Stomach (tissue), 9 donors: Measurements from ENCODE around the gene TMEM144. TPM values are rescaled to one million over a fixed set of nuclear protein-coding genes. Genes with fewer than 3 reads are reported as not detected.

Source experiments
- DNase-seq, 2 donors: peaks; one replicate each; pipeline versions ENCODE4 v3.0.0 to v3.0.0-alpha.2; 2013 to 2019
- H3K27ac ChIP-seq, 5 donors: fragments of 200-600 bp in 4 of 5; sonication (generic) in 4 of 5; one replicate each; pipeline ENCODE4 v1.5.1; 2013 to 2019; ENCODE audit warnings: mild to moderate bottlenecking in 1 of 5, moderate library complexity in 1 of 5
- H3K27me3 ChIP-seq, 3 donors: fragments of 200-600 bp; sonication (generic); one replicate each; pipeline ENCODE4 v1.5.1; 2017 to 2019; ENCODE audit warnings: mixed run types in 1 of 3
- H3K36me3 ChIP-seq, 4 donors: fragments of 200-600 bp; sonication (generic); 1 replicate in 3 of 4; 2 replicates in 1 of 4; pipeline ENCODE4 v1.5.1; 2016 to 2019
- H3K4me1 ChIP-seq, 4 donors: fragments of 200-600 bp; sonication (generic); one replicate each; pipeline ENCODE4 v1.5.1; 2016 to 2019
- H3K4me3 ChIP-seq, 4 donors: fragments of 200-600 bp; sonication (generic) in 3 of 4; one replicate each; pipeline ENCODE4 v1.5.1; 2016 to 2019; ENCODE audit warnings: mild to moderate bottlenecking in 1 of 4
- H3K9me3 ChIP-seq, 4 donors: fragments of 200-600 bp; sonication (generic); one replicate each; pipeline ENCODE4 v1.5.1; 2016 to 2019
- EP300 ChIP-seq: sonication (generic); formaldehyde crosslinking; IDR thresholded peaks from one replicate; pipeline ENCODE4 v1.6.1; 2017; ENCODE audit warnings: antibody characterized with exemption
- POLR2A ChIP-seq, 4 donors: fragments of 450-650 bp; IDR thresholded peaks; one replicate each; pipeline ENCODE4 v1.6.1; 2016; ENCODE audit warnings: antibody characterized with exemption in 4 of 4, control low read depth in 2 of 4, mild to moderate bottlenecking in 1 of 4, moderate library complexity in 1 of 4
- POLR2AphosphoS5 ChIP-seq, 3 donors: sonication (generic); formaldehyde crosslinking; IDR thresholded peaks; one replicate each; pipeline ENCODE4 v1.6.1; 2016; ENCODE audit warnings: antibody characterized with exemption in 3 of 3
- WGBS, 5 donors: extraction: QIAGEN DNeasy Blood & Tissue Kit in 3 of 5; methylation state at CpG; one replicate each; pipeline versions ENCODE4 v1.1.5 to v1.1.7; 2013 to 2018; 5-methylcytosine and 5-hydroxymethylcytosine counted together
- intact Hi-C: fragments of 100-400 bp; cut with DNase I; formaldehyde crosslinking; loops from one replicate; pipeline ENCODE4 v1.15.1; 2023; ENCODE audit warnings: low total_unique reads
- polyA plus RNA-seq, 3 donors: library from polyadenylated mRNA; stranded (reverse); fragments of 200-250 nt; gene quantifications; one replicate each; pipeline ENCODE4 v1.2.3, GENCODE V29; 2013
- total RNA-seq, 5 donors: library from RNA; depleted of rRNA; stranded (reverse); fragments of >200 nt; gene quantifications; one replicate each; pipeline versions ENCODE4 v1.1.0 to v1.2.3, GENCODE V29; 2014 to 2016
- TF ChIP-seq, protein P1 (sequence below), 7 experiments: fragments of 450-650 bp in 4 of 7; fragments of 200-600 bp in 3 of 7; sonication (generic) in 3 of 7; IDR thresholded peaks; one replicate each; pipeline ENCODE4 v1.5.1; 2016 to 2019; ENCODE audit warnings: antibody characterized with exemption in 7 of 7, control low read depth in 2 of 7, mild to moderate bottlenecking in 1 of 7
- donor health status: healthy with polysubstance abuse.
- donor health status: Bipolar disorder and iron deficiency.
- donor health status: healthy.

The TMEM144 gene
- total and polyA plus RNA-seq, 8 donors = 2.0 to 58.2 (median 2.8) TPM; not detected in 1

DNA sequence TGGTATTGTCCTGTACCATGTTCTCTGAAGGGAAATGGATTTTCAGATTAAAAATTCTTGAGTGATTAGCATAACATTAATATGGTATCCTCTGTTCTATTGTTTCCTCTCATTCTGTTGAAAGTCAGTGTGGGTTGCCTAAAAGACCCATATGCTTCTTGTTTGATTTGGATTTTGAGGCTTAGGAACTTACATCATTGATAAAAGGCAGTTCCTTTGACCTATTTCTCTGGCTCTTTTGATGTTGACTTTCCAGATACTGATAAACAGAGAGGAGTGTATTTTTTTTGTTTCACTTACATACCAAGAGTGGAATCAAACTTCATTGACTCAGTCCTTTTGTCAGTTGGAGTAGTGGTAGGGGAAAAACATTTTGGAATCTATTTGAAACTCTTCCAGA lies 32.8 kb downstream of the TMEM144 start:
- Histone ChIP-seq H3K27ac (no peak overlapping the region), H3K4me1 (peaks cover 0 to 5% (median 0%) of the 10 kb centered on the region in 4 donors), H3K27me3 (no peaks in the 10 kb centered on the region), H3K4me3 (no peak overlapping the region), H3K9me3 (no peaks in the 10 kb centered on the region), H3K36me3 (peaks cover 0 to 20% (median 3%) of the 10 kb centered on the region in 4 donors)
- DNase-seq = peak in 1 of 2 donors; percentile 16
- intact Hi-C loops = no loop called here
- TF ChIP-seq POLR2AphosphoS5 (IDR thresholded peaks at IDR 0.05) (no peak), POLR2A (IDR thresholded peaks at IDR 0.05) (no peak), EP300 (no peak)
- TF ChIP-seq, protein P1, sequence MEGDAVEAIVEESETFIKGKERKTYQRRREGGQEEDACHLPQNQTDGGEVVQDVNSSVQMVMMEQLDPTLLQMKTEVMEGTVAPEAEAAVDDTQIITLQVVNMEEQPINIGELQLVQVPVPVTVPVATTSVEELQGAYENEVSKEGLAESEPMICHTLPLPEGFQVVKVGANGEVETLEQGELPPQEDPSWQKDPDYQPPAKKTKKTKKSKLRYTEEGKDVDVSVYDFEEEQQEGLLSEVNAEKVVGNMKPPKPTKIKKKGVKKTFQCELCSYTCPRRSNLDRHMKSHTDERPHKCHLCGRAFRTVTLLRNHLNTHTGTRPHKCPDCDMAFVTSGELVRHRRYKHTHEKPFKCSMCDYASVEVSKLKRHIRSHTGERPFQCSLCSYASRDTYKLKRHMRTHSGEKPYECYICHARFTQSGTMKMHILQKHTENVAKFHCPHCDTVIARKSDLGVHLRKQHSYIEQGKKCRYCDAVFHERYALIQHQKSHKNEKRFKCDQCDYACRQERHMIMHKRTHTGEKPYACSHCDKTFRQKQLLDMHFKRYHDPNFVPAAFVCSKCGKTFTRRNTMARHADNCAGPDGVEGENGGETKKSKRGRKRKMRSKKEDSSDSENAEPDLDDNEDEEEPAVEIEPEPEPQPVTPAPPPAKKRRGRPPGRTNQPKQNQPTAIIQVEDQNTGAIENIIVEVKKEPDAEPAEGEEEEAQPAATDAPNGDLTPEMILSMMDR (IDR thresholded peaks at IDR 0.05) = no peak

- TF ChIP-seq, protein P1 (IDR thresholded peaks at IDR 0.05) = no peak
- TF ChIP-seq EP300 = no peak
- no peak for TF ChIP-seq POLR2AphosphoS5 (IDR thresholded peaks at IDR 0.05)
- TF ChIP-seq POLR2A (IDR thresholded peaks at IDR 0.05) = no peak
- H3K27me3 ChIP-seq = no peaks in the 10 kb centered on the region
- 45 to 58% (median 46%) methylated on average over 2 of the region's 2 CpGs for WGBS, 5 donors
- H3K36me3 ChIP-seq = peaks cover 0 to 3% (median 0%) of the 10 kb centered on the region in 4 donors
- no peak overlapping the region for H3K4me3 ChIP-seq
- intact Hi-C loops = loop anchor here (10.0 kb wide), 1 partner anchor 56 kb away; no protein-coding TSS in a partner anchor
- peak in 1 of 2 donors; percentile 23 for DNase-seq
- H3K27ac ChIP-seq = no peak overlapping the region
- H3K4me1 ChIP-seq = peaks cover 0 to 10% (median 2%) of the 10 kb centered on the region in 4 donors
- no peaks in the 10 kb centered on the region for H3K9me3 ChIP-seq
Measured at GRCh38 chr4:158250321-158250720, 40.0 kb downstream of the TMEM144 start.

DNA sequence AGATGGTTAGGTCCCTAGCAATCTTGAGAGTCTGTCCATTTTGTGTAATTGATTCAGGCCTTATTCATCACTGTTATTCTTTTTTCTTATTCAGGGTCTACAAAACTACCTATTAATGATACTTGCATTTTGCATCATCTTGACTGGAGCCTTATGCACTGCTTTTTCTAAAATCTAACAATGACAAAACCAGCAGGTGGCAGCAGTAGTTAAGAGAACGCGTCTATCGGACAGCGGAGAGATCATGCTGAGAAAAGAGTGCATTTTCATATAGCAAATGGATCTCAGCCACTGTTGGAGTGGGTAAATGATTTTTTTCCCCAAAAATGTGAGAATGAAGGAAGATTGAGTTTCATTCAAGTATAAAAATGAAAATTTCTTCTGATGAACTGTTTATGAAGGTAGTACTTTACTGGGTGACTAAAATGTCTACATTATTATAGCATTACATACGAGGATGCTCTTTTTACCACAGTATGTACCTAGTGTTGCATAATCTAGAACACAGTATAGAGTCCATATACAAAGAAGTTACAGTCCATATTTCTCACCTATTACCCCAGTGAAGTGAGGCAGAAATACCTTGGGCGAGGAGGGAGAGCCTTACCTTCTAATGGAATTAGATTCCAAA lies 43.2 kb downstream of the TMEM144 start:
- TF ChIP-seq, protein P1 (IDR thresholded peaks at IDR 0.05) = peak in 3 of 7 experiments; percentile 44 to 56 (median 53)
- TF ChIP-seq POLR2AphosphoS5 (IDR thresholded peaks at IDR 0.05) = no peak
- TF ChIP-seq POLR2A (IDR thresholded peaks at IDR 0.05) = no peak
- no peak for TF ChIP-seq EP300
- no peaks in the 10 kb centered on the region for H3K27me3 ChIP-seq
- DNase-seq = peak; percentile 35 to 86
- H3K27ac ChIP-seq = no peak overlapping the region
- no peak overlapping the region for H3K4me3 ChIP-seq
- intact Hi-C loops = loop anchor here (10.0 kb wide), 1 partner anchor 59 kb away; no protein-coding TSS in a partner anchor
- H3K36me3 ChIP-seq = no peaks in the 10 kb centered on the region
- 27 to 32% (median 30%) methylated on average over 6 of the region's 6 CpGs for WGBS, 5 donors
- H3K4me1 ChIP-seq = peaks cover 0 to 15% (median 2%) of the 10 kb centered on the region in 4 donors
- H3K9me3 ChIP-seq = no peaks in the 10 kb centered on the region

DNA sequence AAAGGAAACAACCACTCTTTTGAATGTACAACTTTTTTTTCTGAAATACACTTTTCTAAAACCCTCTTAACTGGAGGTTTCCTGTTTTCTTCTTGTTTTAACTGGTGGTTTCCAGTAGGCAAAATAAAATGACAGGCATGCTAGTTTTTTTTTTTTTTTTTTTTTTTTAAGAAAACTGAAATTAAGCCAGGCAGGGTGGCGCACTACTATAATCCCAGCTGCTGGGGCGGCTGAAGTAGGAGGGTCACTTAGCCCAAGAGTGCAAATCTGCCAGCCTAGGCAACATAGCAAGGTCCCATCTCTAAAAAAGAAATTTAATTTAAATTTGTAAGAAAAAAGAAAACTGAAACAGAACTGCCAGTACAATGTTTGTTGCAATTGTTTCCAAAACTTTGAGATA lies 44.0 kb downstream of the TMEM144 start:
- Histone ChIP-seq H3K4me3 (no peak overlapping the region), H3K27ac (no peak overlapping the region), H3K9me3 (no peaks in the 10 kb centered on the region), H3K4me1 (peaks cover 0 to 15% (median 2%) of the 10 kb centered on the region in 4 donors), H3K27me3 (no peaks in the 10 kb centered on the region), H3K36me3 (no peaks in the 10 kb centered on the region)
- intact Hi-C loops = loop anchor here (10.0 kb wide), 1 partner anchor 59 kb away; no protein-coding TSS in a partner anchor
- TF ChIP-seq POLR2A (IDR thresholded peaks at IDR 0.05) (no peak), POLR2AphosphoS5 (IDR thresholded peaks at IDR 0.05) (no peak), EP300 (no peak)
- TF ChIP-seq, protein P1 (IDR thresholded peaks at IDR 0.05) = no peak
- no peak for DNase-seq
- 79 to 91% (median 84%) methylated on average over 2 of the region's 2 CpGs for WGBS, 5 donors
